Fibroblast of the conjunctiva (primary cell): ENCODE data around the gene RASGRP1.
A peak's percentile ranks its signal among the peaks of the same experiment; 100 is the strongest.

Experiments used
- DNase-seq: peaks from one replicate; pipeline ENCODE4 v3.0.0-alpha.2; 2010; ENCODE audit warnings: low read depth

The RASGRP1 gene

DNA sequence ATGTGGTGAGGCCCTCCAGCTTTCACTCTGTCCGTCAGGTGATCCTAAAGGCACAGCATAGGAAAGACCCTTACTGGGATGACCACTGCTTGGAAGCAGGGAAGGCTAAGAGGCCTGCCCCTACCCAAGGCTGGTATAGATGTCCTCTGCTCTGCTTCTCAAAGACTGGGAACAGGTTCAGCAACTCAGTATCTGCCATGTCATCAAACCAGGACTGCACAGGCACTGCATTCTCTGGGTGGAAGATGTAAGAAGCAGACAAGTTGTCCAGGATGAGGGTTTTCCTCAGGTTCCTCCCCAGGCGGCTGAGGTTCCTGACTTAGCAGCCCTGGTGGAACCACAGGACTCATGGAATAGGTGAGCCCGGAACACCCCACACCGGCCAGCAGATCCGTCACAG, 106.0 kb downstream of the RASGRP1 start:
- DNase-seq, result no peak

DNA sequence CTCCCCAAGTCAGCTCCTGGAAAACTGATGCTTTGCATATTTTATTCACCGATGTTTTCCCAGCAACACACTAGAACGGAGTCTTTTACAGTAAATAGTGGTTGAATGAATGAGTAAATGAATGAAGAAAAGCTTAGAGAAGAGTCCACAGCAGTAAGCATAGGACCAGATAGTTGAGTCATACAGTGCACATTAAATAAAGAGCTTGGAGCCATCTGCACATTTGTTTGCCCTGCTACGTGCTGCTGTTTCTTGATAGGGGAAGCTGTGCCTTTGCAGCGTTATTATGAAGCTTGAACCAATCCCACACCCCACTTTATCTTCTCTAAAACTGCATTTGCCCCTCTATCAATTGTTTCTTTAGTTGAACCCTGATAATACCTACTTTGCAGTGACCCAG, 109.5 kb downstream of the RASGRP1 start:
- DNase-seq, result no peak

DNA sequence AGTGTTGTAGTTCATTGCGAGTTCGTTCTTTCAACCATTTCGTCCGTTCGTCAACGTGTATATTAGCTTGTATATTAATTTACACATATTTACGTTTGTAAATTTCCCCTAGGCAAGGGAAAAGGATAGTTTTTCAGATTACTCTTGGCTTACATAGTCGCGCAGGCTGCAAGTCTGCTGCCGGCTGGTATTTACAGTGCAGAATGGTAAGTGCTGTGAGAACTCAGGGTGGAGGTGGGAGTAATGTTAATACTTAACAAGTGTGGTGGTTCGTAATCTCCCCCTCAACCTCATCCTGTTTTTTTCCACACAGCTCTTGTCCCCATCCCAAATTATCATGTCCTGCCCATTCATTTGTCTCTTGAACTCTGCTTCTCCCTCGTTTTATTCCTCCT, 109.9 kb downstream of the RASGRP1 start:
- DNase-seq, result no peak

DNA sequence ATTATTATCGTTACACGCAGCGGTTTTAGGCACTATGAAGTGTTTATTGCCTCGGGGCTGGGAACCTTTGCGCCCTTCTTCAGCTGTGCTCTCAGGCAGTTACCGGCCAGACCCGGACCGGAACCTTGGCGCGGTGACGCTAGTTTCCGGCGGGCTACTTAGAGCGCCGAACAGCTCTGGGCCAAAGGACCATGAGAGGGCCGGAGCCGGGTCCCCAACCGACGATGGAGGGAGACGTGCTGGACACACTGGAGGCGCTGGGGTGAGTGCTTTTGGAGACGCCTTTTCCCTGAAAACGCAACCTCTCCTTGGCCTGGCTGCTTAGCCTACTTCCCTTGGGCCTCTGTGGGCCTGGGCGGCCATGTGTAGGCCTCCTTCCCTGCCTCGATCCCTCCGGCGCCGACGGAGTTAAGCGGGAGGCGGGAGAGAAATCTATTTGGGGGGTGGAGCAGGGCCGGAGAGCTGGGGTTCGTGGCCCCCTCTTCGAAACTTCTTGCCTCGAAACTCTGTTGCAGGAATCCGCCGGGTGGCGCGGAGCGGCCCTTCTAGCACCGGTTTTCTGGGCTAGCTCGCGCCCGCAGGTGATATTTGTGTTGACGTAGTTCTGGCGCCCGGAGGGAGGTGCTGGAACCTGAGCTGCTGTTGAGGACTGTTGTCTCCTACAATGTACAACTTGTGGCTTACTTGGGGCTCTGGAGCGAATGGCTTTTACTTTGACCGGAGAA, 110.5 kb downstream of the RASGRP1 start, which contains the start of gene FAM98B:
Gene FAM98B (plus strand): TSS at position 157 of the 725 bp plus-strand sequence. CDS start 35 bp downstream, at position 192.
- peak; percentile 66 for DNase-seq

DNA sequence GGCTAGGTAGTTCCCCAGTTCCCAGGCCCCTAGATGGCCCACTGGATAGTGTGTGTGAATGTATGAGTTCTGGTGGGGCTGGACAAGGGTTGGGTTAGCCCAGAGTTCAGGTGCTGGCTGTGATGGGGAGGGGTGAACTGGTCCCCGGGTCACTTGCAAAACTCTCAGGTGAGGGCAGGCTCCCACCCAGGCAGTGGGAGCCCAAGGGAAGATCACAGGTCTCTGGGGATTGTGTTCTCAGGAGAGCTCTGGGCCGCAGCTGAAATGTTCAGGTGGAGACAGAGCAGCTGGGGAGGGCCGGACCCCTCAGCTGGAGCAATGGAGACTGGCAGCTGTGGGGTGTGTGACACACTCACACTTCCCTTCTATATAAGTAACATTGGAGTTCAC, 123.5 kb downstream of the RASGRP1 start:
- DNase-seq, result no peak

GRCh38 chr15:38440353-38441129, 124.1 kb downstream of the RASGRP1 start:
- DNase-seq, result peak; percentile 36
